ENCODE measurements around the gene CADPS.

GRCh38 chr3:62356356-62356755, 518.9 kb downstream of the CADPS start:
- TF ChIP-seq CTCF (IDR thresholded peaks at IDR 0.05; ENCODE audit: poor library complexity) (no peak), EZH2phosphoT487 (IDR thresholded peaks at IDR 0.05; ENCODE audit: low read depth, severe bottlenecking, unreplicated experiment) (no peak), EZH2 (IDR thresholded peaks at IDR 0.05; ENCODE audit: borderline replicate concordance) (no peak)

Data from hepatocyte (in vitro differentiated cells).